ENCODE measurements around the gene PCBP2. TPM values are rescaled to one million over a fixed set of nuclear protein-coding genes. Genes with fewer than 3 reads are reported as not detected.

PCBP2 gene
- polyA plus RNA-seq, 1 of the 3 experiments (the other 2 are of a cell fraction), result 368 TPM

DNA sequence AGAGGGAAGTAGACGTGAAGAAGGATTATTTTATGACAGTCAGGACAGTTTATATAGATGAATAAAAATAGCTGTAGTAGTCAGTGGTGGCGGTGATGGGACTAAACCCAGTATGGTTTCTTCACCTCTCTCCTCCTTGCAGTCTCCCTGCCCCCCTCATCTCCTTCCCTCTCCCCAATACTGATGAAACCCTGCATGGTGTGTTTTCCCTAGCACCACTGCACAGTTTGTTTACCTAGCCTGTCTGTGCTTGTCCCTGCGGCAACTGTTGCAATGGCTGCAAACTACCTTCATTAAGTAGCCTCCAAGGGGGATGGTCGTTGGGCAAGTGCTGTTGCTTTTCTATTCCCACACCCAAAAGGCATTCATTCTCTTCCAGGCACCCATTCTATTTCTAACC lies 14.7 kb downstream of the PCBP2 start:
- DNase-seq, result no peak
- Histone ChIP-seq H3K4me2 (no peak overlapping the region), H2AFZ (ENCODE audit: low read depth) (no peak overlapping the region), H3K9me3 (no peaks in the 10 kb centered on the region), H3F3A (replicated peaks; ENCODE audit: insufficient read depth) (peaks cover 66% of the 10 kb centered on the region), H3K27me3 (ENCODE audit: insufficient read depth) (no peaks in the 10 kb centered on the region), H3K36me3 (replicated peaks in 1 of 2; ENCODE audit: control insufficient read depth in 1 of 2, insufficient read depth in 2 of 2, low read length in 1 of 2) (peaks cover 92 to 95% of the 10 kb centered on the region in 2 experiments), H3K4me1 (ENCODE audit: control insufficient read depth in 1 of 2, insufficient read depth in 2 of 2, low read depth in 1 of 2, low read length in 1 of 2) (no peaks in the 10 kb centered on the region; a peak in 1 of 4 replicates), H3K79me2 (ENCODE audit: insufficient read depth) (peaks cover 94% of the 10 kb centered on the region), H3K9ac (no peak overlapping the region), H3K27ac (ENCODE audit: low read depth in 2 of 2, low read length in 1 of 2) (no peak overlapping the region), H3K9me2 (no peaks in the 10 kb centered on the region), H4K20me1 (ENCODE audit: insufficient read depth) (peaks cover 84% of the 10 kb centered on the region), H3K4me3 (ENCODE audit: low read depth in 2 of 2, low read length in 1 of 2) (no peak overlapping the region)
- POLR2A ChIA-PET, result interaction anchor here (1.6 kb wide), 1 partner anchor 15 kb away, joined by 5 read pairs; no protein-coding TSS in a partner anchor
- WGBS (ENCODE audit: low lambda C conversion rate), result 92% methylated on average over 4 of the region's 4 CpGs
- TF ChIP-seq POLR2AphosphoS5 (IDR thresholded peaks at IDR 0.05; ENCODE audit: low read depth, low read length) (no peak), RCOR1 (IDR thresholded peaks at IDR 0.05; ENCODE audit: low read length) (no peak), FOSL2 (IDR thresholded peaks at IDR 0.05; ENCODE audit: borderline replicate concordance, low read depth) (no peak), NRF1 (IDR thresholded peaks at IDR 0.05; ENCODE audit: low read depth, low read length) (no peak), ELF1 (IDR thresholded peaks at IDR 0.05) (no peak), RAD21 (IDR thresholded peaks at IDR 0.05; ENCODE audit: low read length) (no peak), CHD2 (IDR thresholded peaks at IDR 0.05; ENCODE audit: low read length, partially characterized antibody) (no peak), SMC3 (IDR thresholded peaks at IDR 0.05; ENCODE audit: low read depth, low read length) (no peak), PBX3 (IDR thresholded peaks at IDR 0.05) (no peak), MXI1 (IDR thresholded peaks at IDR 0.05; ENCODE audit: low read depth, low read length) (no peak), CTCF (IDR thresholded peaks at IDR 0.05) (no peak), FOXM1 (IDR thresholded peaks at IDR 0.05; ENCODE audit: low read depth) (no peak), EZH2phosphoT487 (IDR thresholded peaks at IDR 0.05; ENCODE audit: borderline replicate concordance, low read depth) (no peak), ZBTB33 (IDR thresholded peaks at IDR 0.05; ENCODE audit: borderline replicate concordance, low read depth) (no peak), USF2 (IDR thresholded peaks at IDR 0.05; ENCODE audit: borderline replicate concordance, low read depth, low read length) (no peak), MAX (IDR thresholded peaks at IDR 0.05; ENCODE audit: low read depth) (no peak), TEAD4 (IDR thresholded peaks at IDR 0.05; ENCODE audit: borderline replicate concordance, insufficient read depth) (no peak), TCF12 (IDR thresholded peaks at IDR 0.05) (no peak), RXRA (IDR thresholded peaks at IDR 0.05; ENCODE audit: borderline replicate concordance, low read depth) (no peak), EP300 (IDR thresholded peaks at IDR 0.05; ENCODE audit: borderline replicate concordance in 1 of 2, low read depth in 1 of 2, low read length in 1 of 2) (no peak)
- CTCF ChIA-PET, result interaction anchor here (1.0 to 3.0 kb wide), 4 partner anchors 10 to 42 kb away, joined by 3 to 16 read pairs (median 5); no protein-coding TSS in a partner anchor
